Raji (cell line): Measurements from ENCODE around the gene TAF1A.
A peak's percentile ranks its signal among the peaks of the same experiment; 100 is the strongest.

Experiments used
- POLR2A ChIP-seq: IDR thresholded peaks from 2 replicates; pipeline ENCODE4 v1.6.1; 2011; ENCODE audit warnings: low read depth, low read length, control low read depth; ENCODE audit not compliant: insufficient read depth

Gene TAF1A

DNA sequence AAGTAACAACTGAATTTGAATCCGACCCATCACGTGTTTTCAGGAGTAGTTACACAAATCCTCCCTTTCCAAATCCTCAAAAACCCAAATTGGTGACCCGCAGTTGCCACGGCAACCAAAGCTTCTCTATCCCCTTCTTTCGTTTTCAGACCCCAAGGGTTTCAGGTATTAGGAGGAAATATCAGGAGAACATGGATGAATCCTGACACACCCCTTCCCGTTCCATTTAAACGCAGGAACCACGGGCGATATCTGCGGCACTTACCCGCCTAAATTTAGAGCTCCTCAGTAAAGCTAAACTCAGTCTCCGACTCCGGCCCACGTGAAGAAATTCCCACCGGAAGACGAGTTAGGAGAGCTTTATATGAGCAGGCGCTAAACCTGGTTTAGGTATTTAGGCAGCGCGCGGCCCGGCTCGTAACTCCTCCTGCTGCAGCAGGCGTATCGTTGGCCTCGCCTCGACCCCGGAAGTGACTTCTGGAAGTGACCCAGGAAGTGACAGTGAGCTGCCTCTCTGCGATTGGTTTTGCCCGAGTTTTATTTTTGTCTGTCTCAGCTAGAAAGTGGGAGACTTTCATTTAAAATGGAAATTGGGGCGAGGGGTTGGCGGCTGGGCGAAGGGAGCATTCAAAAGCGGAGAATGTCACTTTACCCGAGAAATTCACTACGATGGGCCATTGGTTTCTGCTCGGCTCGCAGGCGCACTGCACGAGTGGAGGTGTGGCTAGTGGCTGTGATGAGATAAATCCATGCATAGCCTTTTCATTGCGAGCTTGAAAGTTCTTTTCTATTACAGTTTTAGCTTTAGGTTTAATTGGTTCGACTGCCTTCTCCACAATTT lies at the start of gene TAF1A:
TSS of gene TAF1A (minus strand) at position 472 of the 841 bp plus-strand sequence.
- TF ChIP-seq POLR2A = peak; percentile 55

DNA sequence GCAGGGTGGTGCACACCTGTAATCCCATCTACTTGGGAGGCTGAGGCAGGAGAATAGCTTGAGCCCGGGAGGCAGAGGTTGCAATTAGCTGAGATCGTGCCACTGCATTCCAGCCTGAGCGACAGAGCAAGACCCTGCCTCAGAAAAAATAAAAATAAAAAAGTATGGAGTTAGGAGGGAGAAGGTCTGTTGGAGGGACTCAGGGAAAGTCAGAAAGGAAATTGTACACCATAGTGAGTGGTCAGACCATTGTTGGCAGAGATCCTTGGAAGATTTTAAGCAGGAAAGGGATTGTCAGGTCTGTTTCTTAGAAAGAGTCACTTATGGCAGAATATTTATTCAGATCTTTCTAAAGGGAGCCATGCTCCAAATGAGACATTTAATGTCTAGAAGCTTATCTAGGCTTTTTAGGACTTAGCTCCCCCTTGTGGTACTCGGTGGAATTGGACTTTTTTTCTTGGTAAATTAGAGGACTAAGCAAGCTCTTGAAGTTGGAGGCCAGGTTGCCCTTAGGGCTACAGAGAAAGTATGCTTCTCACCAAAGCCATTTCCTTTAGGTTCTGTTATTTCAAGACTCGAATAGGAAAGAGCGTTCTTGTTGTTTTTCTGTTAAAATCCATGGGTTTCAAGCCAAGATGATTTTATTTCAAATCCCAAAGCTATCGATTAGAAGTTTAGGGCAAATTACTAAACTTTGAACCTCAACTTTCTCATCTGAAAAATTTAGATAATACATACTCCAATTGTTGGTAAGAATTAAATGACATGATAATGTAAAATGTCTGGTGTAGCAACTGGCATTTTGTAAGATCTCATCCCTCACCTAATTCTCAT lies 44.7 kb upstream of the TAF1A start:
- no peak for TF ChIP-seq POLR2A

DNA sequence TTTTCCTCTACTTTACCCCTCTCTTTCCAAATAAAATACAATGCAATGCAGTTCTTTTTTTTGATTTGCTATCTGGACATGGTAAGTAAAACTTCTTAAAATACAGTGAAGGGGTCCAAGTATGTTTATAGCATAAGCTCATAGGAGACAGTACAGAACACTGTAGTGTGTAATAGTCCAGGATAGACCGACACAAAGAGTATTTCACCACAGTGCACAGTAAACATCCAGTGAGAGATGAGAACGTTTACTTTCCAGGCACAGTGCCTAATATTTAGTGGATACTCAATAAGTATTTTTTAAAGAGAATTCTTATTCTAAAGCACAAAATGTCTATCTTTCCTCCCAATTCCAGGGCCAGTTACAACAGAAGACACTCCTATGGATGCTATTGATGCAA lies 43.0 kb upstream of the TAF1A start:
- no peak for TF ChIP-seq POLR2A

GRCh38 chr1:222631611-222632208 lies 42.0 kb upstream of the TAF1A start:
- no peak for TF ChIP-seq POLR2A

DNA sequence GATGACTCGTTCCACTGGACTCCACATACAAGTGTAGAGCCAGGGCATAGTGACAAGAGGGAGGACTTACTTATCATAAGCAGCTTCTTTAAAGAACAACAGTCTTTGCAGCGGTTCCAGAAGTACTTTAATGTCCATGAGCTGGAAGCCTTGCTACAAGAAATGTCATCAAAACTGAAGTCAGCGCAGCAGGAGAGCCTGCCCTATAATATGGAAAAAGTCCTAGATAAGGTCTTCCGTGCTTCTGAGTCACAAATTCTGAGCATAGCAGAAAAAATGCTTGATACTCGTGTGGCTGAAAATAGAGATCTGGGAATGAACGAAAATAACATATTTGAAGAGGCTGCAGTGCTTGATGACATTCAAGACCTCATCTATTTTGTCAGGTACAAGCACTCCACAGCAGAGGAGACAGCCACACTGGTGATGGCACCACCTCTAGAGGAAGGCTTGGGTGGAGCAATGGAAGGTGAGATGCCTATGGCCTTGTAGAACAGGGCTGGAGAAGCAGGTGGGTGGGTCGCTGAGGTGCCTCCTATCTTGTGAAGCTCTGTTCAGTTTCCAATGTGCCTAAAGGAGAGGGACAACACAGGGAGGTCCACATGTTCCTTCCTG lies 40.3 kb upstream of the TAF1A start:
- no peak for TF ChIP-seq POLR2A

DNA sequence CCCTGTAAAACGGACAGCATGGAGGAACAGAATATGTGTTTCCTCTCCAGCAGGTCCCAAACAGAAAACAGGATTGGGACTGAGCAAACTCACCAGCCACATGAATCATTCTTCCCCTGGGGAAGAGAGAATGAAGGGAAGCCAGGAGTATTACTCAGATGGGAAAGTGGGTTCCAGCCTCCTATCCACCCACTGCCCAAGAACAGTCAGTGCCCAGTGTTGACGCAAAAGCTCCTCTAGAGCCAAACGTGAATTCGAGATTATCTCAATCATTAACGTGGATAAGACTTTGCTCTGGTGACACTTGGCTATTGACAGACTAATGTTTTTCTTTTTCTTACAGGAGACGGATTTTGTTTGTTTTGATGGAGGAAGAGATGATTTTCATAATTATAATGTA lies 37.5 kb upstream of the TAF1A start:
- no peak for TF ChIP-seq POLR2A

DNA sequence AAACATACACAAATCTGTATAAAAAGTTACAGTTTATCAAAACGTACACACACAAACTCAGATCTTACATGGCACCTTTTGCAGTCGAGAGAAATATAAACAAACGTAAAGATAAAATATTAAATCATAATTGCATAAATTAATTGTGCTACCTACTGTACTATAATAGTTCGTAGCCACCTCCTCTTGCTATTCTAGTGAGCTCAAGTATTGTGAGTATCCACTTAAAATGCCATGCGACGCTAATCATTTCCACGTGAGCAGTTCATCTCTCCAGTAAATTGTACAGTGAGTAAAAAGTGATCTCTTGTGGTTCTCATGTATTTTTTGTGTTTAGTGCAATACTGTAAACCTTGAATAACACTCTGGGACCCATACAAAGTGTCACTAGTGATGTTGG lies 34.5 kb upstream of the TAF1A start:
- TF ChIP-seq POLR2A = no peak

GRCh38 chr1:222623458-222623857 lies 33.7 kb upstream of the TAF1A start:
- TF ChIP-seq POLR2A = no peak

DNA sequence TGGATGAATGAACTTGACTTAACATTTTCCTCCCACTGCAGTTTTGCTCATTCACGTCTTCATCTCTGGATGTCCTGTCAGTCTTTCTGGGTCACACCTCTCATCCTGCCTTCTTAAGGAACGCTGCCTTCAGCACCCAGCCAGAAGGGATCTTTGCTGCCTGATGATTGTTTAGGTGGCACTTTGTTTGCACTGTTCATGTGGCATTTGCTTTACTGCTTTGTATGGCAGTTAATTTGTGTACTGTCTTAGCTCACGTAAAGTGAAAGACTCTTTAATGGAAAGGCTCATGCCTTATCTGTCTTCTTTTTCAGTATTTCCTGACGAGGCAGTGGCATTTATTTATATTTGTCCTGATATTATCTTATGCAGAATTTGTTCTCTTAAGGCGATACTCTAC lies 33.0 kb upstream of the TAF1A start:
- TF ChIP-seq POLR2A = no peak

DNA sequence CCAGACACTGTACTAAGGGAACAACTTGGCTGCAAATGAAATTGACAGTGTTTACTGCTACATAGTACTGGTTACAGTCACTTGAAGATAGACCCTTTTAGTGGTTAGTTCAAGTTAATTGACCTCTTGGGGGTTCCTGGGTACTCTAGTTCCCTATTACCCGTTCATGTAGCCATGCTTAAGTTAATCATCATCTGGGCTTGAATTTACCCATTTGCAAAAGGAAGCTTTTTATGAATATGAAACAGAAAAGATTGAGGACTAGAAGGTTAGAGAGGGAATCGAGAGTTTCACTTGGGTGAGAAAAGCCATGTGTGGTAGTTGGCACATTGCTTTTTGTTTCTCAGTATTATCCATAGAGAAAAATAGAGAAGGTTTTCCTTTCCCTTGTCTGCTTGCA lies 30.8 kb upstream of the TAF1A start:
- no peak for TF ChIP-seq POLR2A

DNA sequence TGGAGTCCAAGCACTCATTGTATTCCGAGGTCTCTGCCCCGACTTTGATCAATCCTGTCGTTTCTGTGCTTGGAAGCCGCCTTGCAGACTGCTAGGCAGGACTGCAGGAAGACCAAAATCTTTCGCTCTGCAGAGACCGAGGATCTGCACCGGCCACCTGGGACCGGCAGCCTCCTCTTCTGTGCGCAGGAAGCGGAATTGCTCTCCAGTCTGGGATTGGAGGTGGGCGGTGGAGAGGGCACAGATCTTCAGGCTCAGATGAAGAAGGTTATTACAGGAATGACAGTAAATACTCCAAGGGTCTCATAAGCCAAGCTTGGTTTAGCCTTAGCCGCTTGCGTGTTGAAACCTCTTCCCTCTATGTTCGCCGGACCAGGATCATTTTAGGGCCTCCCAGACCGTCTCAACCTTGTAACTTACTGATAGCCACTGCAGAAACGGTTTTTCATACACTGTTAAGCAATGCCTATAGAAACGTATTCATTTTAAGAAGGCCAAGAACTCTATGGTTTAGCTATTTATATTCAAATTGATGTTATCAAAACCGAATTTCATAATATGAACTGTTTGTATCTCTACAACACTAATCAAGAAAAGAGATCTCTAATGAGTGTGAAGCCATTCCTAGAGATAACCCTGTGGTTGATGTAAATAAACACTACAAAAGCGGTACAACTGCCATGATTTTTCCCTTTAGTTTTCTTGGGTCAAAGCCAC lies 29.3 kb upstream of the TAF1A start:
- TF ChIP-seq POLR2A = no peak

DNA sequence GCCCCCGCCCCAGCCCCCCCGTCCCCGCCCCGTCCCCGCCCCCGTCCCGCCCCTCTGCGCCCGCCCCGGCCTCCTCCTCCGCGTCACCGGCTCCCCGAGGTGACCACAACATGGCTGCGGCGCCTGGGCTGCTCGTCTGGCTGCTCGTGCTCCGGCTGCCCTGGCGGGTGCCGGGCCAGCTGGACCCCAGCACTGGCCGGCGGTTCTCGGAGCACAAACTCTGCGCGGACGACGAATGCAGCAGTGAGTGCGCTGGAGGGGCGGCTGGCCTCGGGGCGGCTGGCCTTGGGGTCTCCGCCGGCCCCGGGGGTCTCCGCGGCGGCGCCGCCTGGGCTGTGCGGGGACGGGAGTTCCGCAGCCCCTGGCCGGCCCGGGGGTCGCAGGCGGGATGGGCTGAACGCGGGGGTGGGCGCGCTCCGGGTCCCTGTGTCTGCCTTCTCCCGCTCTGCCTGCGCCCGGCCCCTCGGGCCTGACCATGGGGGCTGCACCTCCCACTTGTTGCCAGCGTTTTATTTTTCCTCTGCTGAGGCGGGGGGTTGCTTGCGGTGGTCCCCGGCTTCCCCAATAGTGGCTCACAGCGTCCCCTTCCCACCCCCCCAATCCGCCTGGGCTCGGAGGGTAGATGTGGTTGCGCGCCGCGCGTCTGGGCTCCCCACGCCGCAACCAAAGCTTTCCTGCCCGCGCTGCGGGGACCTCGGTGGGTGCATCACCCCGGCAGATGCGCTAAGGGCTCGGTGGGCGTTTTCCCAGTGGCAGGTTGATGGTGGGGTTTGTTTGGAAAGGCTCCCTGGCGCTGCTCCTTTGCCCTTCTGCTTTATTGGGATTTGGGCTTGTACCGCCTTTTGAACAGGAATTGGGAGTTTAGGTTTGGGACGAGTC lies 28.5 kb upstream of the TAF1A start, which contains the start of gene MIA3:
TSS of gene MIA3 (plus strand) at position 97 of the 879 bp plus-strand sequence. CDS start at position 111, 14 bp downstream.
- TF ChIP-seq POLR2A = peak; percentile 62

GRCh38 chr1:222617367-222617951 lies 27.7 kb upstream of the TAF1A start:
- peak; percentile 71 for TF ChIP-seq POLR2A
